Lower leg skin (tissue), 4 donors: ENCODE data around the gene NXPH3. TPM values are rescaled to one million over a fixed set of nuclear protein-coding genes. Genes with fewer than 3 reads are reported as not detected.

Source experiments
- DNase-seq, 2 donors: peaks; one replicate each; pipeline ENCODE4 v3.0.0-alpha.2; 2019; ENCODE audit warnings: low spot score in 2 of 2
- H3K4me3 ChIP-seq: fragments of 200-600 bp; sonication (generic); 2 replicates; pipeline ENCODE4 v1.5.1; 2017; ENCODE audit warnings: mild to moderate bottlenecking, low read depth; ENCODE audit not compliant: poor library complexity, severe bottlenecking
- POLR2A ChIP-seq, 2 donors: fragments of 450-650 bp; IDR thresholded peaks; one replicate each; pipeline ENCODE4 v1.6.1; 2016 to 2017; ENCODE audit warnings: antibody characterized with exemption in 2 of 2, mild to moderate bottlenecking in 1 of 2, moderate library complexity in 1 of 2
- WGBS, 2 donors: methylation state at CpG; one replicate each; pipeline ENCODE4 v1.1.5; 2018; 5-methylcytosine and 5-hydroxymethylcytosine counted together
- intact Hi-C: fragments of 100-400 bp; cut with DNase I; formaldehyde crosslinking; loops from one replicate; pipeline ENCODE4 v1.15.0; 2023; ENCODE audit warnings: low total_unique reads
- total RNA-seq, 4 donors: library from RNA; depleted of rRNA; stranded (reverse); fragments of >200 nt; gene quantifications; one replicate each; pipeline ENCODE4 v1.1.0, GENCODE V29; 2016
- TF ChIP-seq, protein P1 (sequence below), 3 donors: fragments of 450-650 bp; IDR thresholded peaks; one replicate each; pipeline ENCODE4 v1.5.1; 2016; ENCODE audit warnings: antibody characterized with exemption in 3 of 3, mild to moderate bottlenecking in 3 of 3, moderate library complexity in 2 of 3

NXPH3 gene
- total RNA-seq, 4 donors from 2014 or later = 0.34 to 6.6 (median 2.7) TPM

DNA sequence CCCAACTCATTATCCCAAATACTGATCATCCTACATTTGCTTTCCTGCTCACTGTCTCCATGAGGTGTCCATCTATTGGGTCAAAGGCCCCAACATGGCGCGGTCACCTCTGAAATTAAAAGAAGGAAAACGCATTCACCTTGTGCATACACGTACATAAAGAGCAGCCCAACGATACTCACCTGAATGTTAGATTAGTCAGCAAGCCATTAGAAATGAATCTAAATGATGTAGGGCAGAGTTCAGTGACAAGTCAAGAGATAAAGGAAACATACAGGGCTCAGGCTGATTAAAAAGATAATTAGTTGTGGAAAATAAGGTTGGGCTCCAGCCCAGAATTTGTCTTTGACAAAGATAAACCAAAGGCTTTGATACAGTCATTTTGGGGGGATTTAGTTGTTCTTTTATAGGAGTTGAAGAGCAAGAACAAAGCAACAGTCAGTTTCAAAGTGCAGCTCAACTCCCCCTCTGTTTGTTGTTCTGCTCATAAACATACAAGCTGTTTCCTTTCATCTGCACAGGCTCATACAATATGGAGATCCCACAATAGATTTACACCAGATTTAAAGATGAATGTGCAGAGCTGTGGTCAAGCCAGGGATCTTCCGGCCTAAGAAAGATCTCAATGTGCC lies 21.1 kb downstream of the NXPH3 start:
- TF ChIP-seq POLR2A (IDR thresholded peaks at IDR 0.05) = no peak
- TF ChIP-seq, protein P1, sequence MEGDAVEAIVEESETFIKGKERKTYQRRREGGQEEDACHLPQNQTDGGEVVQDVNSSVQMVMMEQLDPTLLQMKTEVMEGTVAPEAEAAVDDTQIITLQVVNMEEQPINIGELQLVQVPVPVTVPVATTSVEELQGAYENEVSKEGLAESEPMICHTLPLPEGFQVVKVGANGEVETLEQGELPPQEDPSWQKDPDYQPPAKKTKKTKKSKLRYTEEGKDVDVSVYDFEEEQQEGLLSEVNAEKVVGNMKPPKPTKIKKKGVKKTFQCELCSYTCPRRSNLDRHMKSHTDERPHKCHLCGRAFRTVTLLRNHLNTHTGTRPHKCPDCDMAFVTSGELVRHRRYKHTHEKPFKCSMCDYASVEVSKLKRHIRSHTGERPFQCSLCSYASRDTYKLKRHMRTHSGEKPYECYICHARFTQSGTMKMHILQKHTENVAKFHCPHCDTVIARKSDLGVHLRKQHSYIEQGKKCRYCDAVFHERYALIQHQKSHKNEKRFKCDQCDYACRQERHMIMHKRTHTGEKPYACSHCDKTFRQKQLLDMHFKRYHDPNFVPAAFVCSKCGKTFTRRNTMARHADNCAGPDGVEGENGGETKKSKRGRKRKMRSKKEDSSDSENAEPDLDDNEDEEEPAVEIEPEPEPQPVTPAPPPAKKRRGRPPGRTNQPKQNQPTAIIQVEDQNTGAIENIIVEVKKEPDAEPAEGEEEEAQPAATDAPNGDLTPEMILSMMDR (IDR thresholded peaks at IDR 0.05) = no peak
- no peak for DNase-seq
- H3K4me3 ChIP-seq = no peak overlapping the region
- 90 to 91% methylated on average over 6 of the region's 6 CpGs for WGBS, 2 donors
- intact Hi-C loops = no loop called here

GRCh38 chr17:49597436-49597835 lies 21.8 kb downstream of the NXPH3 start:
- TF ChIP-seq, protein P1 (IDR thresholded peaks at IDR 0.05) = no peak
- TF ChIP-seq POLR2A (IDR thresholded peaks at IDR 0.05) = no peak
- 80 to 89% methylated on average over 4 of the region's 4 CpGs for WGBS, 2 donors
- intact Hi-C loops = no loop called here
- no peak for DNase-seq
- H3K4me3 ChIP-seq = no peak overlapping the region

GRCh38 chr17:49597928-49598655 lies 22.4 kb downstream of the NXPH3 start:
- no peak overlapping the region for H3K4me3 ChIP-seq
- TF ChIP-seq, protein P1 (IDR thresholded peaks at IDR 0.05) = no peak
- no peak for TF ChIP-seq POLR2A (IDR thresholded peaks at IDR 0.05)
- WGBS, 2 donors = 82 to 85% methylated on average over 8 of the region's 8 CpGs
- intact Hi-C loops = no loop called here
- no peak for DNase-seq

DNA sequence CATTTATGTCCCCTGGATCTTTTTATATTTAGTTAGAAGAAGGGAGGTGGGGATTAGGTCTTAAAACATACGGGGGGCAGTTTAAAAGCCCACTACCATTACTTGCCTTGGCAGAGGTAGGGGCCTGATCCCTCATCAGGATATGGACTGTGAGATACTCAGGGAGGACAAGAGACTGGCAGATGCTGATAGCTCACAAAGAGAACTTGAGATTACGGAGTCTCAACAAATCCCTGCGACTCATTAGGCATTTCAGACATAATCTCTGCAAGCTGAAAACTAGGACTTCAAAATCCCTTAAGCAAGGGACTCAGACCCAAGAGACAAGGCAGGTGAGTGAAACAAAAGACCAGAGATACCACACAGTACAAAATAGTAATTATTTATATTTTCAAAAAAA lies 23.2 kb downstream of the NXPH3 start:
- TF ChIP-seq, protein P1 (IDR thresholded peaks at IDR 0.05) = no peak
- TF ChIP-seq POLR2A (IDR thresholded peaks at IDR 0.05) = no peak
- intact Hi-C loops = no loop called here
- H3K4me3 ChIP-seq = no peak overlapping the region
- WGBS, 2 donors = 96 to 99% methylated on average over 3 of the region's 3 CpGs
- no peak for DNase-seq

- TF ChIP-seq POLR2A (IDR thresholded peaks at IDR 0.05) = no peak
- TF ChIP-seq, protein P1 (IDR thresholded peaks at IDR 0.05) = no peak
- no peak for DNase-seq
- intact Hi-C loops = no loop called here
- H3K4me3 ChIP-seq = no peak overlapping the region
Observed at GRCh38 chr17:49600949-49601348, 25.3 kb downstream of the NXPH3 start.
